Measurements from ENCODE around the gene SLC5A4.

The SLC5A4 gene

DNA sequence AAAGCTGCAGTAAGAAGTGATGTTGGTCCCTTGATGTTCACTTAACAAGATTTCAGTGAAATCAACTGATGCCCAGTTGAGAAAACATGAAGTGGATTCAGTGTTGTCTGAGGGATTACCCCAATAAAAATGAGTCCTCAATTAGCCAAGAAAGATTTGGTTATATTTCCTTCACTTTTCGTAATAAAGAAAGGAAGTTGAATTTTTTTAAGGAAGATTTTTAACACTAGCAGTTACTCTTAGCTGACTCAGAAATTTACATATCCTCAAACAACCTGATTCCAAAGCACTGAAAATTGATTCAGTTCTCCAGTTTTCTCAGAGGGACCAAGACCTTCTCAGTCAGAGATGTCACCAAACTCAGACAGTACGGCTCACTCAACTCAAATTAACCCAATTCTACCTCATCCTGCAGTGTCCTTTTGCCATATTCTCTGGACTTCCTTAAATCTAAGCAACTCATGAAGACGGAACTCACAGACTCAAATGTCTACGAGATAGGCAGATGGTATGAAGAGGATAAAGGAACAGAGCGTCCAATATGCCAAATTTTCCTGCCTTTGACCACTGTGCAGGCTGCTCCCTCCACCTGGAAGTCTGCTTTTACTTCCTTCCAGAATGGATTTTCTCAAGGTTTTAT is 22.8 kb downstream of the SLC5A4 start:
- no peak for DNase-seq (ENCODE audit: low read depth, low spot score)

DNA sequence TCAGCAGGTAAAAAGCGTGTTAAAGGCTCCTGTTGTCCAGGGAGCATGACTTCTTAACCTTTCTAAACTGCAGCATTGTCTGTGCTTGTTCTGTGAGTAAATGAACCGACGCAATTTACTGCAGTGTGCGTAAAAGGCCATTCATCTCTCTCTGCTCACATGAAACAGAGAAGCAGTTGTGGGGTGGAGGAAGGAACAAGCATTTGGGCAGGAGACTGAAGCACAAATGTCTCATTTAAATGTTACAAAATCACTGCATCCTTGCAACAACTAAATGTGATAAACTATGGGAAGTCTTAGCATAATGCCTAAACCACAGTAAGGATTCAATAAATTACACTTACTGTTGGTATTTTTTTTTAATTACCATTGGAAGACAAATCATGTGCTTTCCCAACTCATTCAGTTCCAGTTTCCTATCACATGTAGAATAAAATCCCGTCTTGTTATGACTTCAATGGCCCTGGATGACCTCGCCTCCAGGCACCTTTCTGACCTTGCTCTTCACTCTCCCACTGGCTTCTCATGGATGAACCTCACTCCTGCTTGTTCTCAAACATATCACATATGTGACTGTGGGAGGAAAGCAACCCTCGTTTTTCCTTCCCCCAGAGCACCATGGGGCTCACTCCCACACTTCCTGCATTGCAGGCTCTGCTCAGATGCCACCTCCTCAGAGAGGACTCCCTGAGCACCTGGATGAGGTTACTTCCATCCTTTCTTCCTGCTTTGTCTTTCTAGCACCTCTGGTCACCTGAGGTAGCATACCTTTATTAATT is 28.6 kb downstream of the SLC5A4 start:
- DNase-seq (ENCODE audit: low read depth, low spot score) = no peak

DNA sequence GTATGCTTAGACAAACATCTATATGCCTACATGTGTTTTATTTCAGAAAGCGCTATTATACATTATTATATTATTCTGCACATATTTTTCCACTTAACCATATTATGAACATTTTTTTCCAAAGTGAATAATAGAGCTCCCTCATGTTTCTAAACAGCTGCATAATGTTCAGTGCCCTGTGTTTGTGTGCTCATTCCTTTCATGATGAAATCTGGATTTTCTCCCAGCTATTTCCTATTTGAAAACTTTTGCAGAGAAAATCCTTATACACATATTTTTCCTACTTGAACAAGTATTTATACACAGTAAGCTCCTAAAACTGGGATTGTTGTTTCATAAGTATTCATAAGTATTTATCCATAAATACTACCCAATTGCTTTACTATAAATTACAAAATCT is 32.2 kb downstream of the SLC5A4 start:
- DNase-seq (ENCODE audit: low read depth, low spot score) = no peak

DNA sequence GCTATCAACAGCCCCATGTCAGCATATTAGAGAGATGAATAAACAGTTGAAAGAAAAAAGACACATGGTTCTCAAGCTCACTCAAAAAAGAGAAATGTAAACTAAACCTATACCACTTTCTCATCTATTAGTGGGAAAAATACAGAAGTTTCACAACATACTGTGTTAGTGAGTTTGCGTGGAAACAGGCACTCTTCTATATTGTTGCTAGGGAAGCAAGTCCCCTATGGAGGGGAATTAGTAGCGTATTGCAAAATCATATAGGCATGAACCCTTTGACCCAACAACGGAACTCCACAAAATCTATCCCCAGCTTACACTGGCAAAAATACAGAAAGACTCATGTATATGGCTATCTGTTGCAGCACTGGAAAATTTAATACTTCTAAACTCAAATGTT is 36.1 kb downstream of the SLC5A4 start:
- DNase-seq (ENCODE audit: low read depth, low spot score) = no peak

DNA sequence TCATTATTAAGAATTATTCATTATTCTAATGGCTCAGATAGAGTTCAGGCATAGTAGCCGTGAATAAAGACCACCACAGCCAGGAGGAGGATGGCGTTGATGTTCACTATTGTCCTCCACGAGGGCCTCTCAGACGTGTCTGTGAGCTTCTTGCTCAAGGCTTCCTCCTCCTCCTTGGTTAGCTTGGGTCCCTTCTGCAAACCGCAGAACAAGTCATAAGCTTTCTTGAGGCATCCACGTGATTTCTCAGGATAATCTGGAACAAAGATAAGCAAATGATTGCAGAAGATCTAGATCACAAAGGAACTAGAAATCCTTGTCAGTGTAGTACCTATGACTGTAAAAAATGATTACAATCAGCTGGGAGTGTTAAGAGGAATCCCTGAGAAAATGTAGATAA is 36.7 kb downstream of the SLC5A4 start:
- no peak for DNase-seq (ENCODE audit: low read depth, low spot score)

DNA sequence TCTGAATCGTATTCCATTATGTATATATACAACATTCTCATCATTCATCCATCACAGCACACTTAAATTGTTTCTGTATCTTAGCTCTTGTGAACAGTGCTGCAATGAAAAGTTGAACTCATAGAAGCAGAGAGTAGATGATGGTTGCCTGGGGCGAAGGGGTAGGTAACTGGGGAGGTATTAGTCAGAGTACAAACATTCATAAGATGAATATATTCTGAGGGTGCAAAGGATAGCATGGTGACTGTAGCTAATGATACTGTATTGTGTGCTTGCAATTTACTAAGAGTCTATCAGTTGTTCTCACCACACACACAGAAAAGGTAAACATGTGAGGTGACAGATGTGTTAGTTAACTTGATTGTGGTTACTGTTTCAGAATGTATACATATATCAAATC is 37.7 kb downstream of the SLC5A4 start:
- DNase-seq (ENCODE audit: low read depth, low spot score) = no peak

DNA sequence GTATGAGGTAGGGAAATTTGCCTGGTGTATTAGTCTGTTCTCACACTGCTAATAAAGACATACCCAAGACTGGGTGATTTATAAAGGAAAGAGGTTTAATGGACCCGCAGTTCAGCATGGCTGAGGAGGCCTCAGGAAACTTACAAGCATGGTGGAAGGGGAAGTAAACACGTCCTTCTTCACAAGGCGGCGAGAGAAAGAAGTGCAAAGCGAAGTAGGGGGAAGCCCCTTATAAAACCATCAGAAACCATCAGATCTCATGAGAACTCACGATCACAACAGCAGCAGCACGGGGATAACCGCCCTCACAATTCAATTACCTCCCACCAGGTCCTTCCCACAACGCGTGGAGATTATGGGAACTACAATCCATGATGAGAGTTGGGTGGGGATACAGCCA is 38.2 kb downstream of the SLC5A4 start:
- no peak for DNase-seq (ENCODE audit: low read depth, low spot score)

DNA sequence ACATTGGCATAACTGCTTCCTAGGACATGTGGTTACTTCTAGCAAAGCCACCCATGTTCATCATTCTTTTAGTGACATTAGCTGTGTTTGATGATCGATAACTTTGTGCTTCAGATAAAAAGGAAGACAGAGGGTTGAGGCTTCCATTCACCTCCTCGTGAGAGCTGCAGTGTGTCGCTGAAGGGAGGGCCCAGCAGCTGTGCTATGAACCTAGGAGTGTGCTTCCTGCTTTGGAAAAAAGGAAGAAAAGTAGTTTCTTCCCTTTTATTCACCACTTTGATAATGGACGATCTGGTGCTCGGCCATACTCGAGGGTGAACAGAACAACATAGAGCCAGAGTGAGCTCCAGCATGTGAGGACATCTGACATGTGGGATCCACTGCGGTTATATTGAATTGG is 44.1 kb downstream of the SLC5A4 start:
- no peak for DNase-seq (ENCODE audit: low read depth, low spot score)

DNA sequence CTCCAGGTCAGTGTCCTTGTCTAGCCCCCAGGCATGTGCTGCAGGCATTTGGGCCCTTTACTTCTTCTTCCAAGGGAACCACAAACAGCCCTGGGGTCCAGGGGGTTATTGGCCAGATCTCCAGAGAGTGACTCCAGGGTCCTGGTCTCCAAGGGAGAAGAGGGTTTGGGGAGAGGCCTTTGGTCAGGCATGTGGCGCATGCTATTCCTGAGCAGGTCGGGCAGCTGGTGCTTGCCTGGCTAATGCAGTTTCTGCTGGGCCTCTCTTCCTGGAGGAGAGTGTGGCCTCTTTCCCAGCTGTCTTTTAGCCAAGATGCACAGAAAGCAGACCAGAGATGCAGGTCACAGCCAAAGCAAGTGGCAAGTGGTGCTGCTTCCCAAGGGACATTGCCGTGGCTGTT is 46.5 kb downstream of the SLC5A4 start:
- no peak for DNase-seq (ENCODE audit: low read depth, low spot score)

DNA sequence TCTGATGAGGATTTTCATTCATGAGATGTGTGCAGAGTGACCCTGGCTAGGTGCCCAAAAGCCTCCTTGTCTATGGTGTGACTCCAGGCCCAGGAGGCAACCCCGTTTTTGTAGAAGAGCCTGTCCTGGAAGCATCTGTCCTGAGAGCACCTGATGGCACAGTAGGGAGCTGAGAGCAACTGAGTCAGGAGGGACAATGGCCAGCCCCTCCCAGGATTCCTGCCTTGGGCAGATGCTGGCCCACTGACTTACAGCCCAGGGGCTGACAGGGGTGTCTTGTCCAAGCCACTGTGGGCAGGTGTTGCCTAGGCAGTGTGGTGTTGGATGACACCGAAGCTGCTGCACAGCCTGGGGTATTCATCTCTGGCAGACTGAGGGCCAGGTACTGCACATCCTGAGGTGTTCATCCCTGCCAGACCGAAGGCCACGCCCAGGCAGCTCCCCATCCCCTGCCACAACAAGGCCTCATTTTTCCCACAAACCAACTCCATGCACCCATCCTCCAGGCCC is 47.1 kb downstream of the SLC5A4 start:
- no peak for DNase-seq (ENCODE audit: low read depth, low spot score)

DNA sequence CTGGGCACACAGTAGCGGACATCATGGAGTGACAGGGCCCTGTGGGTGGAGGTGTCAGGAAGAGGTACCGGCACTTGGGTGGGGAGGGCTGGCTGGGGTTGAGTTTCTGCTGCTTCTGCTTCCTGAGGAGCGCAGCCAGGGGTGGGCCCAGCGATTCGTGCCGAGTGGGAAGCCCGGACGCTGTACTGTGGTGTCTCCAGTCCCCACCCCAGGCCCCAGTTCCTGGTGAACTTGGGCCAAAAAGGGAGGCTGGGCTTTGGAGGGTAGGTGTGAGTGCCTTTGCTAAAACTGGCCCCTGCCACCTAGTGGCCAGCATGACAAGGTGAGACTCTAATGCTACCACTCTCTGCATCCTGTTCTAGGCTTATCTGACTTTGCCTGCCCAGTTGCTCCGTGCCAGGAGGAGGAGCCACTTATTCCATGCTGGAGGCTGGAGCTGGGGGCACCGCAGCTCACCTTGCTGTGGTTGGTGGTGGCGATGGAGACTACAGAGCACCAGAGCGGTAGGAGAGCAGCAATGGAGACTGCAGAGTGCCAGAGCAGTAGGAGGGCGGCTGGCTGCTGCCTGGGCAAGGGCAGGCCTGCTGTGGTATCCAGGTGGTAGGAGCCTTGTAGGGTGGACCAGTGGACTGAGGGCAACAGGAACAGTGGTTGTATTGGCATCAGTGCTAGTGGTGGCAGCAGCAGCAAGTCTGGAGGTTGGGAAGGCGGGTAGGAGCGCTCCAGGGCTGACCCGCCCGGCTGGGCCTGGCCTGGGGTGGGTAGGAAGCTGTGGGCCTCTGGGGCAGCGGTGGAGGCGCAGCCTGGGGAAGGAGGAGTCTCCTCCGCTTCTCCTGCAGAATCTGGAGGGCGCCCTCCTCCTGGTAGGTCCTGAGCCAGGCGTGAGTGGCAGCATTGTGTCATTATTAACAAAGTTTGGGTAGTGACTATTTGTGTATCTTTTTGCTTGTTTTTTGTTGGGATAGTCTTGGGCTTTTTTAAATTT is 48.1 kb downstream of the SLC5A4 start:
- peak; percentile 48 for DNase-seq (ENCODE audit: low read depth, low spot score)

DNA sequence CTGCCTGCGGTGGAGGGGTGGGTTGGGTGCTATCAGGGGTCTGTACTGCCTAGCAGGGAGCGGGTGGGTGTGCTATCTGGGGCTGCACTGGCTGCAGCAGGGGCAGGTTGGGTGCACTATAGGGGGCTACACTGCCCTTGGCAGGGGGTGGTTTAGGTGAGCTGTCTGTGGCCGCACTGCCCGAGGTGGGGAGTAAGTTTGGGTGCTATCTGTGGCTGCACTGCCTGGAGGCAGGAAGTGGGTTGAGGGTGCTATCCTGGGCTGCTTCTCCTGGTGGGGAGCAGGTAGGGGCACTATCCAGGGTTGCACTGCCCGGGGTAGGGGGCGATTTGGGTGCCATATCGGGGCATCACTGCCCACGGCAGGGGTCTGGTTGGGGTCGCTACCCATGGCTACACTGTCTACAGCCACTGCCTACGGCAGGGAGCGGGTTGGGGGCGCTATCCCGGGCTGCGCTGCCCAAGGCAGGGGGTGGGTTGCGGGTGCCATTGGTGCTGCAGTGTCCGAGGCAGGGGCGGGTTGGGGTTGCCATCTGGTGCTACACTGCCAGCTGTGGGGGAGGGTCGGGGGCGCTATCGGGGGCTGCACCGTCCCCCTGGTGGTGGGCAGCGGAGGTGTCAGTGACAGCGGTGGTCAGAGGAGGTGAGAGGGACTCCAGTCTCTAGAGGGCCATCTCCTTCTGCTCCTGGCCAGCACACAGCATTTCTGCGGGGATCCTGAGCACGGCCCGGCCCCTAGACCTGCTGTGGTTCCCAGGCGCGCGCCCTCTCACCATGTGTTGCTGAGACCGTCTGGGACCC is 49.0 kb downstream of the SLC5A4 start:
- DNase-seq (ENCODE audit: low read depth, low spot score) = peak; percentile 16

DNA sequence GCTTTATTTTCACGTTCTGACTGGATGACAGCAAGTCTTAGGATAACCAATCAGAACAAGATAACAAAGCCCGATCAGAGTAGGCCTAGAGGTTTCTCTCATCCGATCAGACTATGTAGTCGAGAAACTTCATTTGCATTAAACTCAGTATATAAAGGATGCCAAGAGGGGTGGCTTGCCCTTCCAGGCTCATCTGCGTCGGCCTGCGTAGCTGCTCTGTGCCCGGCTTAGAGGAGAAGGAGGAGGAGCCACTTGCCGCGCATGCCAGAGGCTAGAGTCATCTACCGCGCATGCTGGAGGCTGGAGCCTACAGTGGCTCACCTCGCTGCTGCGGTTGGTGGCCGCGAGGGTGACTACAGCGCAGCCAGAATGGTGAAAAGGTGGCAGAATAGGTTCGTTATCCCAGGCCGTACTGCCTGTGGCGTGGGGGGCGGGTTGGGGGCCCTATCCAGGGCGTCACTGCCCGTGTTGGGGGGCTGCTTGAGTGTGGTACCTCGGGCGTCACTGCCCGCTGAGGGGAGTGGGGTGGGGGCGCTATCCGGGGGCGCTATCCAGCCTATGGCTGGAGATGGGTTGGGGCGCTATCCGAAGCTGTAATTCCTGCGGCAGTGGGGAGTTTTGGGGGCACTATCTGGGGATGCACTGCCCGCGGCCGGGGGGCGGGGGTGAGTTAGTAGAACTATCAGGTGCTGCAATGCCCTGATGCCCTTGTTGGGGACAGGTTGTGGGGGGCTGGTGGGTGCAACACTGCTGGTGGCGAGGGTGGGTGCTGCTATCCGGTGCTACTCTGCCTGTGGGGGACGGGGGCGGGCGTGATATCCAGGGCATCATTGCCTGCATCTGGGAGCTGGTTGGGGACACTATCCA is 50.1 kb downstream of the SLC5A4 start, which contains the start of gene RFPL2:
Gene RFPL2 (minus strand): TSS at position 218 of the 867 bp plus-strand sequence. CDS start 2,622 bp downstream, outside the sequence.
- peak; percentile 73 for DNase-seq (ENCODE audit: low read depth, low spot score)

DNA sequence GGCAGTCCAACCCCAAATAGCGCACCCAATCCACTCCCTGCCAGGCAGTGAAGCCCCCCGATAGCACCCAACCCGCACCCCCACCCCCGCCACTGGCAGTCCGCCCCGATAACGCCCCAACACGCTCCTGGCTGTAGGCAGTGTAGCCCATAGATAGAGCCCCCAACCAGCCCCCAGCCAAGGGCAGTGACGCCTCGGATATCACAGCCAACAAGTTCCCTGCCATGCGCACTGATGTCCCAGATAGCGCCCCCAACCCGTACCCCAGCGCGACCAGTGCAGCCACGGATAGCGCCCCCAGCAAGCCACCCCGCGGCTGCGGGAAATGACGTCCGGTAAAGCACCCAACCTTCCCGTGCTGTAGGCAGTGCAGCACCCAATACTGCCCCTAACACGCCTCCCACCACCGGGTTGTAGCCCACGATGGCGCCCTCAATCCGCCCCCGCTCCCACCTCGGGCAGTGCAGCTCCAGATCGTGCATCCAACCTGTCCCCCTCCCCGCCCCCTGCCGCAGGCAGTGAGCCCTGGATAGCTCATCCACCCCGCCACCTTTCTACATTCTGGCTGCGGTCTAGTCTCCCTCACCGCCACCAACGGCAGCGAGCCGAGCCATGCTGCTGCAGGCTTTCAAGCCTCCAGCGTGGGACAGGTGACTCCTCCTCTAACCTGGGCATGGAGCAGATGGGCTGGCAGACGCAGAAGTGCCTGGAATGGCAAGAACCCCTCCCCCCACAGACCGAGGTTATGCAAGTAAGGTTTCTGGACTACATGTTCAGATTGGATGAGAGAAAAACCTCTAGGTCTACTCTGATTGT is 50.9 kb downstream of the SLC5A4 start:
- no peak for DNase-seq (ENCODE audit: low read depth, low spot score)

DNA sequence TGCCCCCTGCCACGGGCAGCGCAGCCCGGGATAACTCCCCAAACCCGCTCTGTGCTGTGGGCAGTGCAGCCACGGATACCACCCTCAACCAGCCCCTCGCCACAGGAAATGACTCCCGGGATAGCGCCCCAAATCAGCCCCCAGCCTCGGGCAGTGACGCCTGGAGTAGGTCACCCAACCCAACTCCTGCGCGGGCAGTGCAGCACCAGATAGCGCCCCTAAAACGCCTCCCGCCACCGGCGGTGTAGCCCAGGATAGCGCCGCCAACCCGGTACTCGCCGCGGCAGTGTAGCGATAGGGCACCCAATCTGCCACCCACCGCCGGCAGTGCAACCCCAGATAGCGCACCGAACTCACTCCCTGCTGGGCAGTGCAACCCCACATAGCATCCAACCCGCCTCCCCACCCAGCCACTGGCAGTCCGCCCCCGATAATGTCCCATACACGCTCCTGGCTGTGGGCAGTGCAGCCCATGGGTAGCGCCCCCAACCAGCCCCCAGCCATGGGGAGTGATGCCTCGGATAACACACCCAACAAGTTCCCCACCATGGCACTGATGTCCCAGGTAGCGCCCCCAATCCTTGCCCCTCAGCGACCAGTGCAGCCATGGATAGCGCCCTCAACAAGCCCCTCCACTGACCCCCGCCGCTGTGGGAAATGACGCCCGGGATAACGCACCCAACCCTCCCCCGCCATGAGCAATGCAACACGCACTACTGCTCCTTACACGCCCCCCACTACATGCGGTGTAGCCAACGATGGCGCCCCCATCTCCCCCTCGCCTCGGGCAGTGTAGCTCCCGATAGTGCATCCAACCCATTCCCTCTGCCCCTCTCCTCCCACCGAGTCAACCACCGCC is 51.7 kb downstream of the SLC5A4 start:
- DNase-seq (ENCODE audit: low read depth, low spot score) = no peak

DNA sequence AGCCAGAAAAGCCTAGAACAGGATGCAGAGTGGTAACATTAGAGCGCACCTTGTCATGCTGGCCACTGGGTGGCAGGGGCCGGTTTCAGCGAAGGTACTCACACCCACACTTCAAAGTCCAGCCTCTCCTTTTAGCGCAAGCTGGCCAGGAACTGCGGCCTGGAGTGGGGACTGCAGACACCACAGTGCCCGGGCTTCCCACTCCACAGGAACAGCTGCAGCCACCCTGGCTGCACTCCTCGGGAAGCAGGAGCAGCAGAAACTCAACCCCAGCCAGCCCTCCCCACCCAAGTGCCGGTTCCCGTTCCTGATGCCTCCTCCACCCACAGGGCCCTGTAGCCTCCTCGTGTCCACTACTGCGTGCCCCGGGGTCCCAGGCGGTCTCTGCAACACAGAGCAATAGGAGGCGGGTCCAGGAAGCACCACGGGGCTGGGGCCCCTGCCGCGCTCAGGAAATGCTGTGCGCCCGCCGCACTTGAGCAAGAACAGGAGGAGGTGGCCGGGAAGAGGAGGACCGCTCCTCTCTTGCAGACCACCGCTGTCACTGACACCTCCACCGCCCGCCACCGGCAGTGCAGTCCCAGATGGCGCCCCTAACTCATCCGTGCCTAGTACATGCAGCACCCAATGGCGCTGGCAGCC is 52.5 kb downstream of the SLC5A4 start:
- peak; percentile 62 for DNase-seq (ENCODE audit: low read depth, low spot score)

DNA sequence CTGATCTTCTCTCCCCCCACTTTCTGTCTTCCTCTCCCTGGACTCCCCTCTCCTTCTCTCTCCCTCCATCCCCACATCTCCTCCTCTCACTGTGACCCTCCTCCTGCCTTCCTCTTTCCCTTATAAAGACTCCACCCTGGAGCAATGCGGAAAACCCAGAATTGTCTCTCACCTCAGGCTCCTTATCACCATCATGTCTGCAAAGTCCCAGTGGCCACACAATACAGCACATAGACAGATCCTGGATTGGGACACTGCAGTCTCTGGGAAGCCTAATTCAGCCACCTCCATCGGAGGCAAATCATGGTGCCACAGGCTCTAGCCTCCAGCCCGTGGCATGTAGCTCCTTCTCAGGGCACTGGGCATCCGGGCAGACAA is 53.0 kb downstream of the SLC5A4 start:
- DNase-seq (ENCODE audit: low read depth, low spot score) = no peak

DNA sequence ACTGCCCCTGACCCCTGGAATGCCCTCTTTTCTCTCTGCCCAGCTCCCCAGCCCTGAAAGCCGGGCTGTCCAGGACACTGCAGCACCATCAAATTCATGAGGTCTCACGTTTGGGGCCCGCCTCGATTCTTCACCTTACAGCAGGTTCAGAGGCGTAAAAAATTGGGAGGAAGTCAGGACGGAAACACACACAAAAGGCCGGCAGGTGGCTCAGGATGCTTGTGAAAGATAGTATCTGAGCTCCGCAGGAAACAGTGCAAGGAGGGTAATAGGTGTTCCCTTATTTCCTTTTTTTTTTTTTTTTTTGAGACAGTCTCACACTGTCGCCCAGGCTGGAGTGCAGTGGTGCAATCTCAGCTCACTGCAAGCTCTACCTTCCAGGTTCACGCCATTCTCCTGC is 54.4 kb downstream of the SLC5A4 start:
- DNase-seq (ENCODE audit: low read depth, low spot score) = no peak

Measured in ELF-1 (cell line).